NCI-H460 (cell line): Measurements from ENCODE around the gene FOXN1. TPM values are rescaled to one million over a fixed set of nuclear protein-coding genes. Genes with fewer than 3 reads are reported as not detected.
"Not testable (repeated sequence)": the region's sequence is repeated elsewhere in the genome, so short reads cannot be mapped to it uniquely, and the experiment has no call there.

ENCODE experiments used
- DNase-seq: peaks from one replicate; pipeline ENCODE4 v3.0.0-alpha.2; 2016; ENCODE audit warnings: low read depth; ENCODE audit errors: extremely low read depth
- total RNA-seq: library from RNA; depleted of rRNA; stranded (reverse); fragments of >200 nt; shearing (Covaris generic); gene quantifications from 2 replicates; pipeline ENCODE4 v1.2.3, GENCODE V29; 2014

FOXN1 gene
- total RNA-seq, 1 experiment from 2014 or later, result not detected

GRCh38 chr17:28499684-28500357 is 6.3 kb upstream of the FOXN1 start:
- no peak for DNase-seq

- no peak for DNase-seq
These were observed 5.3 kb upstream of the FOXN1 start for GRCh38 chr17:28500712-28501379.

- no peak for DNase-seq
These were observed 4.5 kb upstream of the FOXN1 start for GRCh38 chr17:28501421-28502284.

- DNase-seq, result no peak
These were observed 2.7 kb upstream of the FOXN1 start for GRCh38 chr17:28503420-28503819.

GRCh38 chr17:28506763-28507487 is 777 bp downstream of the FOXN1 start:
- no peak for DNase-seq

GRCh38 chr17:28507567-28508203 is 1.5 kb downstream of the FOXN1 start:
- DNase-seq, result no peak

- DNase-seq, result no peak
These were observed 2.1 kb downstream of the FOXN1 start for GRCh38 chr17:28508211-28508724.

- no peak for DNase-seq
These were observed 3.6 kb downstream of the FOXN1 start for GRCh38 chr17:28509789-28510188.

- DNase-seq, result no peak
These were observed 5.8 kb downstream of the FOXN1 start for GRCh38 chr17:28511858-28512461.

GRCh38 chr17:28513476-28513875 is 7.3 kb downstream of the FOXN1 start:
- DNase-seq, result no peak

- no peak for DNase-seq
These were observed 8.4 kb downstream of the FOXN1 start for GRCh38 chr17:28514561-28515002.

- no peak for DNase-seq
These were observed 9.4 kb downstream of the FOXN1 start for GRCh38 chr17:28515518-28515917.

- no peak for DNase-seq
These were observed 12.0 kb downstream of the FOXN1 start for GRCh38 chr17:28518132-28518531.

GRCh38 chr17:28518578-28518977 is 12.4 kb downstream of the FOXN1 start:
- no peak for DNase-seq

GRCh38 chr17:28519236-28519635 is 13.1 kb downstream of the FOXN1 start:
- no peak for DNase-seq

- no peak for DNase-seq
These were observed 14.5 kb downstream of the FOXN1 start for GRCh38 chr17:28520687-28521086.

- DNase-seq, result no peak
These were observed 15.3 kb downstream of the FOXN1 start for GRCh38 chr17:28521311-28522085.

GRCh38 chr17:28522281-28522680 is 16.1 kb downstream of the FOXN1 start:
- not testable (repeated sequence) for DNase-seq

- DNase-seq, result no peak
These were observed 17.0 kb downstream of the FOXN1 start for GRCh38 chr17:28523186-28523585.
